HepG2 (cell line): ENCODE measurements around the gene NACC2. TPM values are rescaled to one million over a fixed set of nuclear protein-coding genes. Genes with fewer than 3 reads are reported as not detected.
A peak's percentile ranks its signal among the peaks of the same experiment; 100 is the strongest.

ENCODE experiments used
- ARID2 ChIP-seq: sonication (generic); formaldehyde crosslinking; IDR thresholded peaks from 2 replicates; pipeline ENCODE4 v1.8.1; 2022; ENCODE audit warnings: mild to moderate bottlenecking, missing genetic modification reagents, borderline replicate concordance
- ARNT ChIP-seq: fragments of 450-650 bp; IDR thresholded peaks from 2 replicates; pipeline ENCODE4 v1.6.1; 2017
- CREM ChIP-seq, 2 experiments: sonication (generic) in 1 of 2; formaldehyde crosslinking in 1 of 2; IDR thresholded peaks; 2 replicates each; pipeline versions ENCODE4 v1.4.0 to v1.6.1; 2016 to 2020; ENCODE audit warnings: antibody characterized with exemption in 1 of 2, mild to moderate bottlenecking in 1 of 2, missing genetic modification reagents in 1 of 2
- FOXA3 ChIP-seq: IDR thresholded peaks from 2 replicates; pipeline ENCODE4 v1.6.1; 2016; ENCODE audit warnings: missing genetic modification reagents, missing compliant biosample characterization
- FOXO1 ChIP-seq: sonication (generic); formaldehyde crosslinking; IDR thresholded peaks from 2 replicates; pipeline ENCODE4 v1.4.0; 2020; ENCODE audit warnings: missing genetic modification reagents
- HNF4A ChIP-seq: sonication (generic); formaldehyde crosslinking; IDR thresholded peaks from 2 replicates; pipeline ENCODE4 v1.4.0; 2020; ENCODE audit warnings: missing genetic modification reagents
- HNRNPLL ChIP-seq: fragments of 200-400 bp; formaldehyde crosslinking; IDR thresholded peaks from 2 replicates; pipeline ENCODE4 v1.6.1; 2017; ENCODE audit warnings: mild to moderate bottlenecking, low read depth, low read length; ENCODE audit not compliant: poor library complexity, severe bottlenecking
- IRX3 ChIP-seq: sonication (generic); formaldehyde crosslinking; IDR thresholded peaks from 2 replicates; pipeline ENCODE4 v1.8.1; 2023; ENCODE audit warnings: mild to moderate bottlenecking, low read depth, missing genetic modification reagents, borderline replicate concordance
- JUND ChIP-seq: sonication (generic); formaldehyde crosslinking; IDR thresholded peaks from 2 replicates; pipeline ENCODE4 v1.8.0; 2022; ENCODE audit warnings: mild to moderate bottlenecking, missing genetic modification reagents
- SALL2 ChIP-seq: sonication (generic); formaldehyde crosslinking; IDR thresholded peaks from 2 replicates; pipeline ENCODE4 v1.8.1; 2023; ENCODE audit warnings: mild to moderate bottlenecking, missing genetic modification reagents, inconsistent platforms
- SOX5 ChIP-seq: IDR thresholded peaks from 2 replicates; pipeline ENCODE4 v1.6.1; 2016; ENCODE audit warnings: borderline replicate concordance
- ZKSCAN8 ChIP-seq: IDR thresholded peaks from 2 replicates; pipeline ENCODE4 v1.6.1; 2016; ENCODE audit warnings: borderline replicate concordance, missing genetic modification reagents, missing compliant biosample characterization
- ZNF205 ChIP-seq: IDR thresholded peaks from 2 replicates; pipeline ENCODE4 v1.6.1; 2018; ENCODE audit warnings: missing biosample characterization, missing genetic modification reagents
- ZNF274 ChIP-seq: sonication (generic); formaldehyde crosslinking; IDR thresholded peaks from 2 replicates; pipeline ENCODE4 v1.5.1; 2020; ENCODE audit warnings: mild to moderate bottlenecking, missing genetic modification reagents
- ZNF546 ChIP-seq: sonication (generic); formaldehyde crosslinking; conservative IDR thresholded peaks from 2 replicates; pipeline ENCODE4 v1.8.1; 2023; ENCODE audit warnings: mild to moderate bottlenecking, missing genetic modification reagents
- ZNF781 ChIP-seq: sonication (generic); formaldehyde crosslinking; IDR thresholded peaks from 2 replicates; pipeline ENCODE4 v1.5.1; 2020; ENCODE audit warnings: borderline replicate concordance, mild to moderate bottlenecking, missing genetic modification reagents; ENCODE audit errors: not compliant biosample characterization
- ZNF891 ChIP-seq: sonication (generic); formaldehyde crosslinking; IDR thresholded peaks from 2 replicates; pipeline ENCODE4 v1.5.0; 2020; ENCODE audit warnings: mild to moderate bottlenecking, missing genetic modification reagents
- ZSCAN30 ChIP-seq: sonication (generic); formaldehyde crosslinking; IDR thresholded peaks from 2 replicates; pipeline ENCODE4 v1.5.0; 2020; ENCODE audit warnings: mild to moderate bottlenecking, missing genetic modification reagents
- polyA plus RNA-seq, 8 experiments: library from polyadenylated mRNA; depleted of rRNA in 3 of 8; stranded (reverse) in 7 of 8; unstranded in 1 of 8; fragments of >200 nt; fragmentation: Illumina TruSeq in 4 of 8; extraction: Trizol in 4 of 8; gene quantifications; 2 replicates each; pipeline versions ENCODE4 v1.2.1 to v1.2.3, GENCODE V29; 2011 to 2016; ENCODE audit warnings: low read depth in 4 of 8, missing spikeins in 1 of 8, mixed read lengths in 1 of 8; ENCODE audit not compliant: insufficient read depth in 1 of 8
- total RNA-seq, 5 experiments: library from RNA; depleted of rRNA; stranded (reverse); fragments of >200 nt; fragmentation: Illumina TruSeq; extraction: Trizol; gene quantifications; 2 replicates each; pipeline ENCODE4 v1.2.3, GENCODE V29; 2016; ENCODE audit warnings: low read depth in 1 of 5
- TF ChIP-seq, protein P1 (sequence below): IDR thresholded peaks from 2 replicates; pipeline ENCODE4 v1.6.1; 2018; ENCODE audit warnings: missing genetic modification reagents
- TF ChIP-seq, protein P2 (sequence below): sonication (generic); formaldehyde crosslinking; IDR thresholded peaks from 2 replicates; pipeline ENCODE4 v1.4.0; 2020; ENCODE audit warnings: missing genetic modification reagents
- TF ChIP-seq, protein P3 (sequence below): sonication (generic); formaldehyde crosslinking; conservative IDR thresholded peaks from 2 replicates; pipeline ENCODE4 v1.4.0; 2020; ENCODE audit warnings: missing genetic modification reagents
- TF ChIP-seq, protein P4 (sequence below): sonication (generic); formaldehyde crosslinking; IDR thresholded peaks from 2 replicates; pipeline ENCODE4 v1.9.0; 2022; ENCODE audit warnings: missing genetic modification reagents, mild to moderate bottlenecking, borderline replicate concordance
- TF ChIP-seq, protein P5 (sequence below), 2 experiments: sonication (generic) in 1 of 2; formaldehyde crosslinking in 1 of 2; IDR thresholded peaks; 2 replicates each; pipeline versions ENCODE4 v1.5.1 to v1.6.1; 2011 to 2020; ENCODE audit warnings: borderline replicate concordance in 1 of 2, low read depth in 1 of 2, low read length in 1 of 2, mild to moderate bottlenecking in 1 of 2, missing genetic modification reagents in 1 of 2, moderate library complexity in 1 of 2

NACC2 gene
- total and polyA plus RNA-seq, 2 of the 13 experiments (the other 11 are each of a cell fraction or from before 2014, with no cell fraction given), result 5.9 to 12.3 TPM

DNA sequence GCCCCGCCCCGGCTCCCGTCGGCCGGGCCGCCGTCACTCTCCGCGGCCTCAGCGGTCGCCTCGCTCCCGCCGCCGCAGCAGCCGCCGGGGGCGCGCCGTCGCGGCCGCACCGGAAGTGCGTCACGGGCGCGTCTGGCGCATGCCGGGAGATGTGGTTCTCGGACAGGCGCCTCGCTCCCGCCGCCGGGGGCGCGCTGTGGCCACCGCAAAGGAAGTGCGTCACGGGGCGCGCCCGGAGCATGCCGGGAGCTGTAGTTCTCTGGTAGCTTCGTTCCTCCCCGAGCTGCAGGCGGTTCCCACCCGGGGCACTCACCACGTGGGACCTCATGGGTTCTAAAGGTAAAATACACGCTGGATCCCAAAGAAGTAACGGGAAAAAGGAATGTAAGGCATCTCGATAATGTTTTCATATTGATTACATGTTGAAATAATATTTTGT, 133.8 kb downstream of the NACC2 start, which contains the start of gene UBAC1 (continued):
- TF ChIP-seq, protein P1, sequence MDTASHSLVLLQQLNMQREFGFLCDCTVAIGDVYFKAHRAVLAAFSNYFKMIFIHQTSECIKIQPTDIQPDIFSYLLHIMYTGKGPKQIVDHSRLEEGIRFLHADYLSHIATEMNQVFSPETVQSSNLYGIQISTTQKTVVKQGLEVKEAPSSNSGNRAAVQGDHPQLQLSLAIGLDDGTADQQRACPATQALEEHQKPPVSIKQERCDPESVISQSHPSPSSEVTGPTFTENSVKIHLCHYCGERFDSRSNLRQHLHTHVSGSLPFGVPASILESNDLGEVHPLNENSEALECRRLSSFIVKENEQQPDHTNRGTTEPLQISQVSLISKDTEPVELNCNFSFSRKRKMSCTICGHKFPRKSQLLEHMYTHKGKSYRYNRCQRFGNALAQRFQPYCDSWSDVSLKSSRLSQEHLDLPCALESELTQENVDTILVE (CRISPR knock-in tag), result peak; percentile 70; the same call in 1 of the 2 replicates
- TF ChIP-seq JUND (CRISPR knock-in tag) (no peak), ZSCAN30 (CRISPR knock-in tag) (no peak), HNF4A (CRISPR knock-in tag) (no peak), FOXA3 (CRISPR knock-in tag) (peak; percentile 22; the same call in 1 of the 2 replicates), ZKSCAN8 (CRISPR knock-in tag) (no peak), IRX3 (CRISPR knock-in tag) (no peak), FOXO1 (CRISPR knock-in tag) (0 out of 2 replicates have a peak, but pooled peaks have one; percentile 9), ARNT (no peak), ZNF781 (CRISPR knock-in tag) (no peak), CREM (IDR thresholded peaks at IDR 0.05) (peak; percentile 96), CREM (CRISPR knock-in tag; IDR thresholded peaks at IDR 0.05) (peak; percentile 60; the same call in 1 of the 2 replicates), ZNF274 (no peak), ZNF546 (no peak), SOX5 (CRISPR knock-in tag) (no peak), HNRNPLL (peak; percentile 64), ARID2 (CRISPR knock-in tag) (no peak), ZNF205 (CRISPR knock-in tag) (no peak), SALL2 (CRISPR knock-in tag) (no peak), ZNF891 (CRISPR knock-in tag) (no peak)
- TF ChIP-seq, protein P2, sequence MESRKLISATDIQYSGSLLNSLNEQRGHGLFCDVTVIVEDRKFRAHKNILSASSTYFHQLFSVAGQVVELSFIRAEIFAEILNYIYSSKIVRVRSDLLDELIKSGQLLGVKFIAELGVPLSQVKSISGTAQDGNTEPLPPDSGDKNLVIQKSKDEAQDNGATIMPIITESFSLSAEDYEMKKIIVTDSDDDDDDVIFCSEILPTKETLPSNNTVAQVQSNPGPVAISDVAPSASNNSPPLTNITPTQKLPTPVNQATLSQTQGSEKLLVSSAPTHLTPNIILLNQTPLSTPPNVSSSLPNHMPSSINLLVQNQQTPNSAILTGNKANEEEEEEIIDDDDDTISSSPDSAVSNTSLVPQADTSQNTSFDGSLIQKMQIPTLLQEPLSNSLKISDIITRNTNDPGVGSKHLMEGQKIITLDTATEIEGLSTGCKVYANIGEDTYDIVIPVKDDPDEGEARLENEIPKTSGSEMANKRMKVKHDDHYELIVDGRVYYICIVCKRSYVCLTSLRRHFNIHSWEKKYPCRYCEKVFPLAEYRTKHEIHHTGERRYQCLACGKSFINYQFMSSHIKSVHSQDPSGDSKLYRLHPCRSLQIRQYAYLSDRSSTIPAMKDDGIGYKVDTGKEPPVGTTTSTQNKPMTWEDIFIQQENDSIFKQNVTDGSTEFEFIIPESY (CRISPR knock-in tag), result no peak
- TF ChIP-seq, protein P3, sequence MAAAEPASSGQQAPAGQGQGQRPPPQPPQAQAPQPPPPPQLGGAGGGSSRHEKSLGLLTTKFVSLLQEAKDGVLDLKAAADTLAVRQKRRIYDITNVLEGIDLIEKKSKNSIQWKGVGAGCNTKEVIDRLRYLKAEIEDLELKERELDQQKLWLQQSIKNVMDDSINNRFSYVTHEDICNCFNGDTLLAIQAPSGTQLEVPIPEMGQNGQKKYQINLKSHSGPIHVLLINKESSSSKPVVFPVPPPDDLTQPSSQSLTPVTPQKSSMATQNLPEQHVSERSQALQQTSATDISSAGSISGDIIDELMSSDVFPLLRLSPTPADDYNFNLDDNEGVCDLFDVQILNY, result peak; percentile 28; the same call in 1 of the 2 replicates
- TF ChIP-seq, protein P4, sequence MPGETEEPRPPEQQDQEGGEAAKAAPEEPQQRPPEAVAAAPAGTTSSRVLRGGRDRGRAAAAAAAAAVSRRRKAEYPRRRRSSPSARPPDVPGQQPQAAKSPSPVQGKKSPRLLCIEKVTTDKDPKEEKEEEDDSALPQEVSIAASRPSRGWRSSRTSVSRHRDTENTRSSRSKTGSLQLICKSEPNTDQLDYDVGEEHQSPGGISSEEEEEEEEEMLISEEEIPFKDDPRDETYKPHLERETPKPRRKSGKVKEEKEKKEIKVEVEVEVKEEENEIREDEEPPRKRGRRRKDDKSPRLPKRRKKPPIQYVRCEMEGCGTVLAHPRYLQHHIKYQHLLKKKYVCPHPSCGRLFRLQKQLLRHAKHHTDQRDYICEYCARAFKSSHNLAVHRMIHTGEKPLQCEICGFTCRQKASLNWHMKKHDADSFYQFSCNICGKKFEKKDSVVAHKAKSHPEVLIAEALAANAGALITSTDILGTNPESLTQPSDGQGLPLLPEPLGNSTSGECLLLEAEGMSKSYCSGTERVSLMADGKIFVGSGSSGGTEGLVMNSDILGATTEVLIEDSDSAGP, result no peak
- TF ChIP-seq, protein P5, sequence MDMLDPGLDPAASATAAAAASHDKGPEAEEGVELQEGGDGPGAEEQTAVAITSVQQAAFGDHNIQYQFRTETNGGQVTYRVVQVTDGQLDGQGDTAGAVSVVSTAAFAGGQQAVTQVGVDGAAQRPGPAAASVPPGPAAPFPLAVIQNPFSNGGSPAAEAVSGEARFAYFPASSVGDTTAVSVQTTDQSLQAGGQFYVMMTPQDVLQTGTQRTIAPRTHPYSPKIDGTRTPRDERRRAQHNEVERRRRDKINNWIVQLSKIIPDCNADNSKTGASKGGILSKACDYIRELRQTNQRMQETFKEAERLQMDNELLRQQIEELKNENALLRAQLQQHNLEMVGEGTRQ (IDR thresholded peaks at IDR 0.05; ENCODE audit: low read depth, low read length), result 0 out of 2 replicates have a peak, but pooled peaks have one; percentile 16
- TF ChIP-seq, protein P5 (CRISPR knock-in tag; IDR thresholded peaks at IDR 0.05; ENCODE audit: borderline replicate concordance), result no peak
